Panc1 (cell line): ENCODE data around the gene GRIN2A. TPM values are rescaled to one million over a fixed set of nuclear protein-coding genes. Genes with fewer than 3 reads are reported as not detected.
A peak's percentile ranks its signal among the peaks of the same experiment; 100 is the strongest.

Source experiments
- ATAC-seq: fragments of 200-7000 bp; cut with Tn5 transposase; 2 replicates; pipeline ENCODE4 v1.9.1; 2020; ENCODE audit warnings: mild to moderate bottlenecking, moderate library complexity
- BruUV-seq: library from RNA; stranded (reverse); fragments of 400-500 nt; replicated peaks from 2 replicates; lab custom pipeline; 2021; lab: Mats Ljungman, UMichigan
- CTCF ChIA-PET: fragments of 300-600 bp; sonication (Branson Sonifier 250); formaldehyde crosslinking; loops from one replicate; lab custom pipeline; 2022; ENCODE audit warnings: antibody characterized with exemption; lab: Charles Lee
- POLR2A ChIA-PET: fragments of 300-600 bp; sonication (Branson Sonifier 250); formaldehyde crosslinking; loops from one replicate; lab custom pipeline; 2022; ENCODE audit warnings: antibody characterized with exemption; lab: Charles Lee
- DNase-seq: peaks from one replicate; pipeline ENCODE4 v3.0.0-alpha.2; 2010; ENCODE audit warnings: low read depth, low spot score
- H3K27ac ChIP-seq: 2 replicates; pipeline ENCODE4 v1.5.1; 2011; ENCODE audit warnings: mild to moderate bottlenecking, low read length, inconsistent platforms
- H3K27me3 ChIP-seq: fragments of 200-500 bp; sonication (Bioruptor generic); 2 replicates; pipeline ENCODE4 v1.6.0; 2014; ENCODE audit warnings: low read length, inconsistent platforms; ENCODE audit not compliant: control insufficient read depth, insufficient read depth
- H3K36me3 ChIP-seq: fragments of 200-500 bp; sonication (Bioruptor generic); 2 replicates; pipeline ENCODE4 v1.5.1; 2014; ENCODE audit warnings: inconsistent platforms, mild to moderate bottlenecking, low read length, moderate library complexity; ENCODE audit not compliant: control insufficient read depth, insufficient read depth
- H3K4me1 ChIP-seq: 2 replicates; pipeline ENCODE4 v1.5.1; 2011; ENCODE audit warnings: inconsistent platforms, mild to moderate bottlenecking, low read length, moderate library complexity; ENCODE audit not compliant: control insufficient read depth, insufficient read depth
- H3K4me3 ChIP-seq, 2 experiments: 2 replicates each; pipeline ENCODE4 v1.5.1; 2011 to 2012; ENCODE audit warnings: low read depth in 2 of 2, low read length in 2 of 2, mild to moderate bottlenecking in 2 of 2, inconsistent platforms in 1 of 2, moderate library complexity in 1 of 2
- H3K9me3 ChIP-seq: fragments of 200-500 bp; sonication (Bioruptor generic); 2 replicates; pipeline ENCODE4 v1.5.1; 2014; ENCODE audit warnings: low read depth, mild to moderate bottlenecking, inconsistent platforms, low read length, moderate library complexity; ENCODE audit not compliant: control insufficient read depth, insufficient read depth
- POLR2AphosphoS5 ChIP-seq: IDR thresholded peaks from 2 replicates; pipeline ENCODE4 v1.6.1; 2012; ENCODE audit warnings: mild to moderate bottlenecking, low read depth, low read length, moderate library complexity
- REST ChIP-seq, 2 experiments: IDR thresholded peaks; 2 replicates each; pipeline ENCODE4 v1.6.1; 2011 to 2012; ENCODE audit warnings: low read depth in 2 of 2, control low read depth in 1 of 2, low read length in 1 of 2, mild to moderate bottlenecking in 1 of 2, moderate library complexity in 1 of 2; ENCODE audit not compliant: insufficient read depth in 1 of 2
- SIN3A ChIP-seq: IDR thresholded peaks from 2 replicates; pipeline ENCODE4 v1.6.1; 2012; ENCODE audit warnings: low read depth, mild to moderate bottlenecking, low read length, moderate library complexity, borderline replicate concordance; ENCODE audit not compliant: insufficient read depth
- TCF7L2 ChIP-seq: IDR thresholded peaks from 2 replicates; pipeline ENCODE4 v1.6.1; 2011; ENCODE audit warnings: mild to moderate bottlenecking, low read depth, low read length, inconsistent platforms
- in situ Hi-C: cut with HindIII; loops from 2 replicates; pipeline ENCODE4 v1.10.0; 2016; ENCODE audit warnings: low sequenced_read_pairs, low pct_unique_long_range_greater_than_20kb
- intact Hi-C: fragments of 100-400 bp; cut with micrococcal nuclease; formaldehyde crosslinking; loops from one replicate; pipeline ENCODE4 v1.10.0; 2022; ENCODE audit not compliant: unreplicated experiment
- total RNA-seq: library from RNA; stranded (reverse); gene quantifications from one replicate; pipeline ENCODE4 v1.2.1, GENCODE V29; 2021; ENCODE audit not compliant: unreplicated experiment
- TF ChIP-seq, protein P1 (sequence below): fragments of 450-650 bp; IDR thresholded peaks from 2 replicates; pipeline ENCODE4 v1.5.1; 2017; ENCODE audit warnings: mild to moderate bottlenecking

GRIN2A gene
- total RNA-seq, 1 experiment from 2014 or later = 12.3 TPM

- POLR2A ChIA-PET = no interaction called here
- CTCF ChIA-PET = no interaction called here
- in situ Hi-C loops = no loop called here
- no peak for DNase-seq
- peaks cover 42% of the 10 kb centered on the region for H3K4me1 ChIP-seq
- peaks cover 3% of the 10 kb centered on the region; the same call in 1 of the 2 replicates for H3K9me3 ChIP-seq
- no peaks in the 10 kb centered on the region for H3K27me3 ChIP-seq
- peak; percentile 66 for ATAC-seq
- H3K4me3 ChIP-seq = peak overlapping the region in 1 of 2 experiments; percentile 44; a peak in 2 of 4 replicates
- no peaks in the 10 kb centered on the region for H3K36me3 ChIP-seq
- TF ChIP-seq, protein P1, sequence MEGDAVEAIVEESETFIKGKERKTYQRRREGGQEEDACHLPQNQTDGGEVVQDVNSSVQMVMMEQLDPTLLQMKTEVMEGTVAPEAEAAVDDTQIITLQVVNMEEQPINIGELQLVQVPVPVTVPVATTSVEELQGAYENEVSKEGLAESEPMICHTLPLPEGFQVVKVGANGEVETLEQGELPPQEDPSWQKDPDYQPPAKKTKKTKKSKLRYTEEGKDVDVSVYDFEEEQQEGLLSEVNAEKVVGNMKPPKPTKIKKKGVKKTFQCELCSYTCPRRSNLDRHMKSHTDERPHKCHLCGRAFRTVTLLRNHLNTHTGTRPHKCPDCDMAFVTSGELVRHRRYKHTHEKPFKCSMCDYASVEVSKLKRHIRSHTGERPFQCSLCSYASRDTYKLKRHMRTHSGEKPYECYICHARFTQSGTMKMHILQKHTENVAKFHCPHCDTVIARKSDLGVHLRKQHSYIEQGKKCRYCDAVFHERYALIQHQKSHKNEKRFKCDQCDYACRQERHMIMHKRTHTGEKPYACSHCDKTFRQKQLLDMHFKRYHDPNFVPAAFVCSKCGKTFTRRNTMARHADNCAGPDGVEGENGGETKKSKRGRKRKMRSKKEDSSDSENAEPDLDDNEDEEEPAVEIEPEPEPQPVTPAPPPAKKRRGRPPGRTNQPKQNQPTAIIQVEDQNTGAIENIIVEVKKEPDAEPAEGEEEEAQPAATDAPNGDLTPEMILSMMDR = no peak
- TF ChIP-seq POLR2AphosphoS5 = no peak
- no peak for TF ChIP-seq SIN3A
- no peak for TF ChIP-seq TCF7L2
- TF ChIP-seq REST (IDR thresholded peaks at IDR 0.05; ENCODE audit: insufficient read depth in 1 of 2, low read depth in 2 of 2, low read length in 1 of 2) = no peak
- H3K27ac ChIP-seq = peak overlapping the region; percentile 75
- no TSS peak for BruUV-seq
- intact Hi-C loops = loop anchor here (5.0 kb wide), 1 partner anchor 40 kb away; no protein-coding TSS in a partner anchor
Measured at GRCh38 chr16:10121897-10122425, 60.3 kb downstream of the GRIN2A start.

DNA sequence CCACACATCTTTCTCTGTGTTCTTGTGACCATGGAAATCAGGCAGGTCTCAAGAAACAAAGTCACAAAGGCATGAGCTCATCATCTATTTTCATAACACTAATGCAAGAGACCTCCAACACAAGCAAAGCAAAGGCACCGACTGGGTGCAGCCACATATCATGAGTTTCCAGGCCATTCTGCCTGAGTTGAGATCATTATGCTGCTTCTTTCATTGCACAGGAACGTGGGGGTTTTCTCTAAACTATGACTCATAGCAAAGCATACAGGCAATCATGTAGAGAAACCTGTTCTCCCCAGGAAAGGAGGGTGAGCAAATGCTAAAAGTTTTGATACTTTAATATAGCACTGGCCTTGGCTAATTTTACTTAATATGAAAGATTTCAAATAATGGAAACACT, 60.7 kb downstream of the GRIN2A start:
- no peaks in the 10 kb centered on the region for H3K36me3 ChIP-seq
- intact Hi-C loops = loop anchor here (5.0 kb wide), 1 partner anchor 39 kb away; no protein-coding TSS in a partner anchor
- H3K4me1 ChIP-seq = peaks cover 37% of the 10 kb centered on the region
- ATAC-seq (peak; percentile 90), DNase-seq (no peak)
- in situ Hi-C loops = no loop called here
- POLR2A ChIA-PET = no interaction called here
- BruUV-seq = no TSS peak
- TF ChIP-seq, protein P1 = no peak
- TF ChIP-seq SIN3A (no peak), REST (IDR thresholded peaks at IDR 0.05; ENCODE audit: insufficient read depth in 1 of 2, low read depth in 2 of 2, low read length in 1 of 2) (no peak), POLR2AphosphoS5 (no peak), TCF7L2 (no peak)
- H3K4me3 ChIP-seq = peak overlapping the region in 1 of 2 experiments; percentile 25; a peak in 2 of 4 replicates
- H3K27ac ChIP-seq = peak overlapping the region; percentile 75
- H3K9me3 ChIP-seq = peaks cover 3% of the 10 kb centered on the region; the same call in 1 of the 2 replicates
- CTCF ChIA-PET = no interaction called here
- no peaks in the 10 kb centered on the region for H3K27me3 ChIP-seq
